Measurements from ENCODE around the gene VN1R5. TPM values are rescaled to one million over a fixed set of nuclear protein-coding genes. Genes with fewer than 3 reads are reported as not detected.

Gene VN1R5
- total and polyA plus RNA-seq, 4 donors: not detected

DNA sequence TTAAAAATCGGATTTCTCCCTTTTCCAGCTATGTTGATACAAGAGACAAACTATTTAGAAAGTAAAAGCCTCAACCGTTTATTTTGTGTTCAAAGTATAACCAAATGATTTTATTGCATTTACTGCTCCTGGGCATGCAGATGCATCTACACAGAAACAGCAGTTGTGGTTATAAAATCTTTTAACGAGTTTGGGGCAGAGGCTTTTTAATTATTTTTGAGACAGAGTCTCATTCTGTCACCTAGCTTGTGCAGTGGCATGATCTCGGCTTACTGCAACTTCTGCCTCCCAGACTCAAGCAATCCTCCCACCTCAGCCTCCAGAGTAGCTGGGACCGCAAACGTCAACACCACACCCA is 42.2 kb downstream of the VN1R5 start:
- Histone ChIP-seq H3K4me1 (ENCODE audit: control insufficient read depth in 5 of 5, insufficient read depth in 5 of 5, low read length in 5 of 5) (no peaks in the 10 kb centered on the region), H3K27me3 (ENCODE audit: control insufficient read depth in 3 of 3, insufficient read depth in 3 of 3, low read length in 2 of 3) (no peaks in the 10 kb centered on the region), H3K4me3 (no peak overlapping the region), H3K9me3 (ENCODE audit: control insufficient read depth in 4 of 4, insufficient read depth in 3 of 4, low read length in 3 of 4) (peaks cover 0 to 7% (median 0%) of the 10 kb centered on the region in 4 donors), H3K36me3 (ENCODE audit: control insufficient read depth in 4 of 4, insufficient read depth in 4 of 4, low read length in 4 of 4) (peaks cover 7 to 27% (median 12%) of the 10 kb centered on the region in 4 donors), H3K27ac (ENCODE audit: low read depth in 1 of 2, low read length in 1 of 2) (no peak overlapping the region), H3K9ac (ENCODE audit: insufficient read depth in 1 of 2, low read length in 2 of 2) (no peak overlapping the region)
- 85 to 87% methylated on average over 6 of the region's 6 CpGs for whole genome bisulfite sequencing, 2 donors
- TF ChIP-seq, protein P1, sequence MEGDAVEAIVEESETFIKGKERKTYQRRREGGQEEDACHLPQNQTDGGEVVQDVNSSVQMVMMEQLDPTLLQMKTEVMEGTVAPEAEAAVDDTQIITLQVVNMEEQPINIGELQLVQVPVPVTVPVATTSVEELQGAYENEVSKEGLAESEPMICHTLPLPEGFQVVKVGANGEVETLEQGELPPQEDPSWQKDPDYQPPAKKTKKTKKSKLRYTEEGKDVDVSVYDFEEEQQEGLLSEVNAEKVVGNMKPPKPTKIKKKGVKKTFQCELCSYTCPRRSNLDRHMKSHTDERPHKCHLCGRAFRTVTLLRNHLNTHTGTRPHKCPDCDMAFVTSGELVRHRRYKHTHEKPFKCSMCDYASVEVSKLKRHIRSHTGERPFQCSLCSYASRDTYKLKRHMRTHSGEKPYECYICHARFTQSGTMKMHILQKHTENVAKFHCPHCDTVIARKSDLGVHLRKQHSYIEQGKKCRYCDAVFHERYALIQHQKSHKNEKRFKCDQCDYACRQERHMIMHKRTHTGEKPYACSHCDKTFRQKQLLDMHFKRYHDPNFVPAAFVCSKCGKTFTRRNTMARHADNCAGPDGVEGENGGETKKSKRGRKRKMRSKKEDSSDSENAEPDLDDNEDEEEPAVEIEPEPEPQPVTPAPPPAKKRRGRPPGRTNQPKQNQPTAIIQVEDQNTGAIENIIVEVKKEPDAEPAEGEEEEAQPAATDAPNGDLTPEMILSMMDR (IDR thresholded peaks at IDR 0.05; ENCODE audit: control extremely low read depth, extremely low read depth): no peak
- no peak for ATAC-seq (ENCODE audit: insufficient read depth, low FRiP score)
- DNase-seq: no peak

DNA sequence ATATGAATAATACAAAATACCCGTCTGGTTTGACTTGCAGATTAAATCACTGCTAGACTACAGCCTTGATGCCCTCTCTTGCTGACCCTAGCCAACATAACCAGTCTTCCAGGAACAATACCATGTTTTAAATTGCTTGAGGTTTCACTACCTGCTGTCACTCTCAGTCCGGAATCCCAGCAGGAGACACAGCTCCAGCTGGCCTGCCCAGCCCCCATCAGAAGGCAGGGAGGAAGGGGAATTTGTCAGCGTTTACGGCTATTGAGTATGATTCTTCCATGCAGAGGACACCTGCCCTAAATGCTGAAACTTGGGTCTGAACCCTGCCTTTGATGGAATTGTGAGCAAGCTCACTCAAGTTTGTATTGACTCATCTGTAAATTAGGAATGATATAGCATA is 42.8 kb downstream of the VN1R5 start:
- H3K4me1 ChIP-seq (ENCODE audit: control insufficient read depth in 5 of 5, insufficient read depth in 5 of 5, low read length in 5 of 5): no peaks in the 10 kb centered on the region
- no peak overlapping the region for H3K4me3 ChIP-seq
- WGBS, 2 donors: 86 to 88% methylated on average over 4 of the region's 4 CpGs
- H3K9me3 ChIP-seq (ENCODE audit: control insufficient read depth in 4 of 4, insufficient read depth in 3 of 4, low read length in 3 of 4): peaks cover 0 to 7% (median 0%) of the 10 kb centered on the region in 4 donors
- no peaks in the 10 kb centered on the region for H3K27me3 ChIP-seq (ENCODE audit: control insufficient read depth in 3 of 3, insufficient read depth in 3 of 3, low read length in 2 of 3)
- no peak for ATAC-seq (ENCODE audit: insufficient read depth, low FRiP score)
- H3K27ac ChIP-seq (ENCODE audit: low read depth in 1 of 2, low read length in 1 of 2): no peak overlapping the region
- DNase-seq: no peak
- H3K36me3 ChIP-seq (ENCODE audit: control insufficient read depth in 4 of 4, insufficient read depth in 4 of 4, low read length in 4 of 4): peaks cover 13 to 28% (median 17%) of the 10 kb centered on the region in 4 donors
- TF ChIP-seq, protein P1 (IDR thresholded peaks at IDR 0.05; ENCODE audit: control extremely low read depth, extremely low read depth): no peak
- no peak overlapping the region for H3K9ac ChIP-seq (ENCODE audit: insufficient read depth in 1 of 2, low read length in 2 of 2)

- Histone ChIP-seq H3K27ac (ENCODE audit: low read depth in 1 of 2, low read length in 1 of 2) (no peak overlapping the region), H3K4me1 (ENCODE audit: control insufficient read depth in 5 of 5, insufficient read depth in 5 of 5, low read length in 5 of 5) (no peaks in the 10 kb centered on the region), H3K36me3 (ENCODE audit: control insufficient read depth in 4 of 4, insufficient read depth in 4 of 4, low read length in 4 of 4) (peaks cover 19 to 31% (median 22%) of the 10 kb centered on the region in 4 donors), H3K9me3 (ENCODE audit: control insufficient read depth in 4 of 4, insufficient read depth in 3 of 4, low read length in 3 of 4) (peaks cover 0 to 7% (median 0%) of the 10 kb centered on the region in 4 donors), H3K9ac (ENCODE audit: insufficient read depth in 1 of 2, low read length in 2 of 2) (no peak overlapping the region), H3K27me3 (ENCODE audit: control insufficient read depth in 3 of 3, insufficient read depth in 3 of 3, low read length in 2 of 3) (no peaks in the 10 kb centered on the region), H3K4me3 (no peak overlapping the region)
- no peak for ATAC-seq (ENCODE audit: insufficient read depth, low FRiP score)
- 90 to 94% methylated on average over 12 of the region's 12 CpGs for WGBS, 2 donors
- DNase-seq: no peak
- TF ChIP-seq, protein P1 (IDR thresholded peaks at IDR 0.05; ENCODE audit: control extremely low read depth, extremely low read depth): no peak
Measured at GRCh38 chr1:247299723-247300381, 44.0 kb downstream of the VN1R5 start.
